IPS-18c (cell line): Measurements from ENCODE around the gene PLEKHA6.
A peak's percentile ranks its signal among the peaks of the same experiment; 100 is the strongest.

Experiments used
- H3K4me3 ChIP-seq: 2 replicates; pipeline ENCODE4 v1.7.0; 2013; ENCODE audit warnings: low read depth, mild to moderate bottlenecking, low read length, moderate library complexity; ENCODE audit not compliant: insufficient read depth
- H3K9me3 ChIP-seq: one replicate; pipeline ENCODE4 v1.6.1; 2013; ENCODE audit warnings: mild to moderate bottlenecking, low read length, moderate library complexity; ENCODE audit not compliant: control insufficient read depth, insufficient read depth

The PLEKHA6 gene

DNA sequence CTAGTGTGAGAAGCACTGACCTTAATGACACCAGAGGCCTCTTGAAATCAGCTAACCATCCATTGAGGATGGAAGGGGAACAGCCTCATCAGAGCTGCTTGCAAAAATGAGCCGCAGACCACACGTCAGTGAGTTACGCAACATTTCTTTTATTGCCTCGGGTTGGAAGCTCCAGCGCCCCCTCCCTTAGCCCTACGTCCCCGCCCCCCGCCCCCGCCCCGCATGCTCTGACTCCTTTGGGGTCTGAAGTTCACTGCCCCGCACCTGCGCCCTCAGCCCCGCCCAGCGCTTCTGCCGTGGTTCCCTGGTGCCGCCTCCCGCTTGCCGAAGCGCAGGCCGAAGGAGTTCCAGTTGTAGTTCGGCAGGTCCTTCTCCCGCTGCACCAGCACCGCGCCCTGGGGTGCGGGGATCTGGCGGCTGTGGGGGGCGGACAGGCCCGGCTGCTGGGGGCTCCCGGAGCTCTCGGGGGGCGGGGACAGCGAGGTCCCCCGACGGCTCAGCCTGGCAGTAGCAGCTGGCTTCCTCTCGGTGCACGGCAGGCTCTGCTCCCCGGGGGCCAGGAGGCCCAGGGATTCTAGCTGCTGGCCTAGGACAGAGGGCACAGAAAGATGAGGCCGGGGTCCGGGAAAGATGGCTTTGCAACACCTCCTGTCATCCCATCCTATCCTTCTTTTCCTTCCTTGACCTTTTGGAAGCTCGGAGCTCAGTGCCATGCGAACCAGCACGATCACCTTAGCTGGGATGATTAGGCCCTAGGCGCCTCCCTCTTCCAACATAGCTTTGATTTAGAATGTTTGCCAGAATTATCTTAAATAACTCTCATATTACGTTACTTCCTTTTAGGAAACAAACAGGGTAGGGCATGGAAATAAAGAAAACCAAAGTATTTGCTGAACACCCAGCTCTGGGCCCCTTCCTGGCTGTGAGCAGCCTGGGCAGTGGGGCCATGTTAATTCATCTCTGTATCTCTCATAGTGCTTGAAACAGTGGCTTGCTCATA is 169.2 kb downstream of the PLEKHA6 start:
- Histone ChIP-seq H3K4me3 (peak overlapping the region; percentile 42; the same call in 1 of the 2 replicates), H3K9me3 (no peaks in the 10 kb centered on the region)

DNA sequence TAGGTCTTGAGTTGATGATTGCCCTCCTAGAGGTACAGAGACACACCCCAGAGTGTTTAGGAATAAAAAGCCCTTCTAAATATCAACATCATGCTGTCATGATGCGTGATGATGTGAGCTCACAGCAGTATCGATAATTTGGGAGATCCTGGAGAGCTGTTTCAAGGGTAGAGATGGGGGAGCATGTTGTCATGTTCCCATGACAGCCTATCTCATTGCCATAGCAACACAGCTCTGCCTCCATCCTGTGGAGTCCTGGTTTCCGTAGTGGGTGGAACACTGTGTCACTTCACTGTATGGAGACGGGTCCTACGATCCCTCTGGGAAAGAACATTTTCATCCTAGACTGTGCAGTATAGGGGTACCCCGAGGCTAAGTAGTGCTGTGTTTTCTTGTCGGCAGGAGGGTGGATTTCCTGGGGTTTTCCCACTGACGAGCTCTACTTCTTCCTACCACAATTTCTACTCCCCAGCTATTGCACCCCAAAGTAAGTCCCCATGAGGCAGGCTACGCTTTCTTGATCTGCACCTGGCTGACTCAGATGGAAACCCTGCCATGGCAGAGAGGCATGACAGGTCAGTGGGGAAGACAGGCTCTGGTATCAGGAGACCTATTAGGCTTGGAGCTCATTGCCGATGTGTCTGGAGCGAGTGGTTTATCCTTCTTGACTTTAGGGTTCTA is 170.6 kb downstream of the PLEKHA6 start:
- H3K9me3 ChIP-seq: no peaks in the 10 kb centered on the region
- H3K4me3 ChIP-seq: no peak overlapping the region

DNA sequence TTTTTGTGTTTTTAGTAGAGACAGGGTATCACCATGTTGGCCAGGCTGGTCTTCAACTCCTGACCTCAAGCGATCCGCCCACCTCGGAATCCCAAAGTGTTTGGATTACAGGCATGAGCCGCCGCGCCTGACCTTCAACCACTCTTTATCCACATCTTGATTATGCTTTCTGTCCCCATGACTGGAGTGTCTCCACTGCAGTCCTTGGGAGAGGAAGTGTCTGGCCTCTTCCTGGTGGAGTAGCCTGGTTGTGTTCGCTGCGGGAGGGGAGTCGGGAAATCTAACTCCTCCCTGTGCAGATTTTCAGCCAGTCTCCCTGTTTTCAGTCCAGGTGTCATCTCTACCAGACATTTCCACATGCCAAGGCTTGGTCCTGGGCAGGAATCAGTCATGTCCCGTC is 173.1 kb downstream of the PLEKHA6 start:
- H3K9me3 ChIP-seq: no peaks in the 10 kb centered on the region
- H3K4me3 ChIP-seq: no peak overlapping the region

DNA sequence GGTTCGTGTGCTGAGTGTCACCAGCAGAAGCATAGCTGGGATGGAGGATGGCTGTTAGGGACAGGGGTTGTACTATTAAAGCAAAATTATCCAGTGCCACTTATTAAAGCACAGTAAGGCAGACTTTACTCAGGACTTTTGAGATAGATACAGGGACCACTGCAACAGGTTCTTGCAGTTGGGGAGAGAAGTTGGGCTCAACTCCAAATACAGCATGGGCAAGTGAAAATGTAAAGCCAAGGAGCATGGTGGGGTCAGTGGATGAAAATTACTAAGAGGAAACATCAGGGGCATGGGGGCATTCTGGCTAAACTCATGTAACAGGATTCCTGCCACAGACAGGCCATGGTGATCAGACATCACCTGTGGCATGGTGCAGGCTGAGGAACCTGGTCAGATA is 178.6 kb downstream of the PLEKHA6 start:
- no peaks in the 10 kb centered on the region for H3K9me3 ChIP-seq
- H3K4me3 ChIP-seq: no peak overlapping the region

DNA sequence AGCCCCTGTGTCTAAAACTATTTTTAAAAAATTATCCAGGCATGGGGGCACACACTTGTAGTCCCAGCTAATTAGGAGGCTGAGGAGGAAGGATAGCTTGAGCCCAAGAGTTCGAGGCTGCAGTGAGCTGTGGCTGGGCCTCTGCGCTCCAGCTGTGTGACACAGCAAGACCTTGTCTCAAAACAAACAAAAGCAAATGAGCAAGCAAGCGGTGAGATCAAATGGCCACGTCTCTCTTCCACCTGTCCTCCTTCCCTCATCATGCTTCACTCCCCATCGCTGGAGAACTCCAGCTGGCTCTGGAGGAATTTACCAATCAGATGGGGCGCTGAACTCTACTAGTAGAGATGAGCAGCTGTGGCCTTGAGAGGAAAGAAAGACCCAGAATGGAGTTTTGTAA is 179.6 kb downstream of the PLEKHA6 start:
- no peak overlapping the region for H3K4me3 ChIP-seq
- no peaks in the 10 kb centered on the region for H3K9me3 ChIP-seq

DNA sequence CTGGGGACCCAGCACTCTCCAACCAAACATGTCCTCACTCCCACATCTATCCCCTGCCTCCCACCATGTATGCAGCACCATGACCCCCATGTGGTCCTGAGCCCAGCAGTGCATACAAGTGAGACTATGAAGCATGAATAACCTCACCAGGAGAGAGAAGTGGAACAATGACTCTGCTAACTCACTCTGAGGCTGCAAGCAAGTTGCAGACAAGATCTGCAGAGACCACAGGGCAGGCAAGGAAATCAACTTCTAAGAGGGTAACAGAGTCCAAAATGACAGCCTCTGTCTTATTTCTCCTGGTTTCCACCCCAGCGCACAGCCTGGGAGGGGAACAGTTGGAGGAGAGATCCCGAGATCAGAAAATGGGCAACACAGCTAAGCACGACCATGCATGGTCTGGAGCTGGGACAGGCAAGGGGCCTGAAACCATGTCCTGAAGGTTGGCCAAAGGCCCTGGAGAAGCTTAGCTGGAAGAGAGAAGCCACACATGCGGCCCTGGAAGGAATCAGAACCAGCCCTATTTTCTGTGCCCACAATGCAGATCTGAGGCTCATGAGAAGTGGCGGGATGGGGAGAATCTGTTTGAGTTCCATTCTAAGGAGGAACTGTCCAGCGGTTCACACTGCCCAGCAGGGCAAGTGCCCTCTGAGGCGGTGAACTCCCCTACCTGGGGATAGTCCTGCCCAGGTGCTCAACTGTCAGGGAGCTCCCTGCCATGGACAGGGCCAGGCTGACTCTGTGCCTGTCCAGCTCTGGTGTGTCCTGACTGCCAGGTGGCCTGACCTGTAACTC is 181.0 kb downstream of the PLEKHA6 start:
- no peak overlapping the region for H3K4me3 ChIP-seq
- no peaks in the 10 kb centered on the region for H3K9me3 ChIP-seq

DNA sequence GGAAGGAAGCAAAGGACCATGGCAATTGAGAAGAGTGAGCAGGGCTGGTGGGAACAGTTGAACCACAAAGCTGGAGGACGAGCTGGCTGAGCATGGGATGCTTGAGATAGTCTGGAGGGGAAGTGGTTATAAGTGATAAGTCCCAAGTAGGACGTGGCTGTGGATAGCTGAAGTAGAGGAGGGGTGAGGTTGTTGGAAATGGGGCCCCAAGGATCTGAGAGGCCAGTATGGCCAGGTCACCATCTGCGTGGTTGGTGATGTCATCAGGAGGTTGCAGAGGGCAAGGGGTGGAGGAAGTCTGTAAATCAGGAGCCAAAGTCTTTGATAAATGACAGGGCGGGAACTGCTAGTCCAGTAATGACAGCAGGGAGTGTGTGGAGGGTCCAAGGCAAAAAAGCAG is 182.6 kb downstream of the PLEKHA6 start:
- H3K4me3 ChIP-seq: no peak overlapping the region
- no peaks in the 10 kb centered on the region for H3K9me3 ChIP-seq

DNA sequence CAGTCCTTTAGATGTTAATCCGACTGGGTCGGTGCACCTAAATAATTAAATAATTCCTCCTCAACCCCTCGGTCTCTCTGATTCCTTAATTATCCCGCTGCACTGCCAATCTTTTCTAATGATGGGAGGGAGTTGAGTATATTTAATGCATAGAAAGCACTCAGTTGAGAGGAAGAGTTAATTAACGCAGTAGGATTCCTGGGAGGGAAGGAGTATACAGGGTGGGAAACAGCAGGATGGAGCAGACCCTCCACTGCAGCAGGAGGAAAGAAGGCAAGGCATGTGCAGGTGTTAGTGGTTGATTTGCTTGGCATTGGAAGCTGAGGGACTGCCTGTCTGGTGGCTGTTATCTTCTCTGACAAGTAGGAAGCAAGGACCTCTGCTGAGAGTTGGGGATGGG is 183.7 kb downstream of the PLEKHA6 start:
- H3K4me3 ChIP-seq: no peak overlapping the region
- no peaks in the 10 kb centered on the region for H3K9me3 ChIP-seq

DNA sequence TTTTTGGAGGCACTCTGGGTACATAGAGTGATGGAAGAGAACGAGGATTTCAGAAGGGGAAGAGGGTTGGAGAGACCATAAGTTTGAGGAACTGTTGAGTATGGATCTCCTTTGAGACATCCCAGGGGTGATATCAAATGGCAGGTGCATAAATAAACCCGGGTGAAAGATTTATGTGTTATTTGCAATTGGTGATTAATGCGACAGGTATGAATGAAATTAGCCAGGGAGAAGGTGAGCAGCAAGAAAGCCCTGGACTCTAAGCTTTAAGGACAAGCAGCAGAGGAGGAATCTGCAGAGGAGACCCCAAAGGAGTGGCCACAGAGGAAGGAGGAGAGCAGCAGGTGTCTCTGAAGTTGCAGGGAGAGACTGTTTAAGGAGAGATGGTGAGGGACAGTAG is 184.8 kb downstream of the PLEKHA6 start:
- Histone ChIP-seq H3K9me3 (no peaks in the 10 kb centered on the region), H3K4me3 (no peak overlapping the region)

DNA sequence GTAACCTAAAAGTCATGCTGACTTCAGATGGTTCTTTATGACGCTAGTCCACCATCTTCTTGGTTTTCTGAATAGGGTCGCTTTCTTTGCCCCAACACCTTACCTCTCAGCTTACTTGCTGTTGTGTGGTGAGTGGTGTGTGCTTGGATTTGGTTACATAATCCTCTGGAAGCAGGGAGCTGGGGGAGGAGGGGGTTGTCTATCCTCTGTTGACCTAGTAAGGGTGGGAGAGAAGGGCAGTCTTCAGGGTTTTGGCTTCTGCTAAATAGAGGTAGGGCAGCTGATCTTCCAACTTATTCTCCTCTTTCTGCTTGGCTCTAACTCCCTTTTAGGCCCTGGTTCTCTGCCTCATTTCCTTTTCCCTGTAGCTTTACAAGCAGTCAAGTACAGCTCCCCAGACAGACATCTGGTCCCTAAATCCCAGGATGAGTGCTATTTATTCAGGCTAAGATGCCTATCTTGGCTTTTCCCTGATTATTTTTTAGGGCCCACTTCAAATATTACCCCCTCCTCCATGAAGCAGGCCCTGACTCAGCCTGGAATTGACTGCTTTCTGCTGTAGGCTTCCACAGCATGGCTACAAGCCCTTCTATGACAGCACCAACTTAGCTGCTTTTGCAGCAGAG is 187.2 kb downstream of the PLEKHA6 start:
- Histone ChIP-seq H3K9me3 (no peaks in the 10 kb centered on the region), H3K4me3 (no peak overlapping the region)

DNA sequence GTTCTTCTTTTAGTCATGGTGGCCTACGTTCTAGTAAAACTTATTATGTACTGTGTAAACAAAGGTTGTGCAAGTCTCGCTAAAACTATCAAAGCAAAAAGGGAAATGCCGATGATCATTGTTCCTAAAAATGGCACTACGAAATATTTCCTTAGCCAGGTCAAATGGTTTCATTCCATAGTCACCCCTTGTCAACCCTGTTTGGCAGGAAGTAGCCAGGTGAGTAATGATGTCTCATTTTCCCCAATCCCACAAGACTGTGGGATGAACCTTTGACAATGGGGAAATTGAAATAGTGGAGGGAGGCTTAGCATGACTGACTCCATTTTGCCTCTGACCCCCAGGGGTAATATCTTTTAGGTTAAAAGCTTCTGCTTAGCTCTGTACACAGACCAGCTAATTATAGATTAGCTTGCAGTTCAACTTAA is 188.0 kb downstream of the PLEKHA6 start:
- Histone ChIP-seq H3K4me3 (no peak overlapping the region), H3K9me3 (no peaks in the 10 kb centered on the region)

DNA sequence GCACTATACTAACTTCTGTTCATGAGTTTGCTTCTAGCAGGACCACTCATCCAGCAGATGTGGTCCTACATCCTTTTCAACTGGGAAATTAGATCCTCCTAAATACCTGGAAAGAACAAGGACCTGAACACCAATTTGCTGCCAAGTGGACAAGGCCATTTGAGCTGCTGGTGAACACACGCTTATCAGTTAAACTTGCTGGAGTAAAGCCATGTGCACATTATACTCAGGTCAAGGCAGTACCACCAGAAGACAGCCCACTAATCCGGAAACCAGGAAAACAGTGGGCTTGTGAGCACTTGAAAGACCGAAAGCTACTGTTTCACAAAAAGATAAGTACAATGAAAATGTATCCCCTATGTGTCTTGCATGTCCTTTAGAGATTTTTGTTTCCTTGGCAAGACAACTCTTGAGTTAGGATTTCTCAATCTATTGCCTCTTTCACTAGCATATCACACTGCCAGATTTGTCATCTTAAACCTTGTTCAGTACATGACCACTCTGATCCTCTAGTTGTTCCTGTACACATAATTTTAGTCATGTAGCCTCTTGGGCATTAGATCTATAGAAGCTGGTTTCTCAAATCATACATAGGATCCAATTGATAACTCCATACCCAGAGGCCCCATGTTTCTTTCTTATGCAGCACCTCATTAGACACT is 189.1 kb downstream of the PLEKHA6 start:
- no peaks in the 10 kb centered on the region for H3K9me3 ChIP-seq
- no peak overlapping the region for H3K4me3 ChIP-seq

DNA sequence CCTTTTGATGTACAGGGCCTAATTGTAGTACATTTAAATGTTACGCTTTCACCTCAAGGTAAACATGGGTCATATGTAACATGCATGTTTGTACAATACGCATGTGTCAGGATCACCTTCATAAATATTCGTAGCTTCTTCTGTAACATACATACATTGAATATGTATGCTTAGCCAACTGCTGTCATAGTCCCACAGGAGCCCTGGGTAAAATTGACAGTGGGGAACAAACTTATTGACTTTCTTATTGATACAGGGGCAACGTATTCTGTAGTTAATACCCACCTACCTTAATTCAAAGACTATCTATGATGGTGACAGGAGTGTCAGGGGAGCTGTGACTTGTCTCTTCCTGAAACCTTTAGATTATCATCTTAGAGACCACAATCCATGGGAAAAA is 189.9 kb downstream of the PLEKHA6 start:
- Histone ChIP-seq H3K4me3 (no peak overlapping the region), H3K9me3 (no peaks in the 10 kb centered on the region)
